ENCODE measurements around the gene OPN1MW2.
"Not testable (repeated sequence)": the region's sequence is repeated elsewhere in the genome, so short reads cannot be mapped to it uniquely, and the experiment has no call there.

- TF ChIP-seq ATF6 (CRISPR knock-in tag; IDR thresholded peaks at IDR 0.05); CTCF (IDR thresholded peaks at IDR 0.05); CREB1 (CRISPR knock-in tag; IDR thresholded peaks at IDR 0.05); NR2C2 (CRISPR knock-in tag; IDR thresholded peaks at IDR 0.05); JUN (CRISPR knock-in tag; IDR thresholded peaks at IDR 0.05); ZMAT4 (CRISPR knock-in tag; IDR thresholded peaks at IDR 0.05): not testable (repeated sequence)
Measured at GRCh38 chrX:154269245-154269644, 49.7 kb downstream of the OPN1MW2 start.
